Osteocyte (in vitro differentiated cells): ENCODE results near the gene OBP2A. TPM values are rescaled to one million over a fixed set of nuclear protein-coding genes. Genes with fewer than 3 reads are reported as not detected.

ENCODE experiments used
- DNase-seq: peaks from one replicate; pipeline ENCODE4 v3.0.0; 2021; ENCODE audit warnings: mixed read lengths; ENCODE audit not compliant: unreplicated experiment; ENCODE audit errors: extremely low spot score
- H3K27ac Mint-ChIP-seq: one replicate; pipeline ENCODE4 v1.8.0; 2021; ENCODE audit warnings: mild to moderate bottlenecking, mixed read lengths; ENCODE audit not compliant: unreplicated experiment
- H3K27me3 Mint-ChIP-seq: one replicate; pipeline ENCODE4 v1.8.0; 2021; ENCODE audit warnings: mixed read lengths; ENCODE audit not compliant: unreplicated experiment
- H3K36me3 Mint-ChIP-seq: one replicate; pipeline ENCODE4 v1.8.0; 2021; ENCODE audit warnings: mixed read lengths; ENCODE audit not compliant: unreplicated experiment
- H3K4me1 Mint-ChIP-seq: one replicate; pipeline ENCODE4 v1.8.0; 2021; ENCODE audit warnings: mixed read lengths; ENCODE audit not compliant: unreplicated experiment
- H3K4me3 Mint-ChIP-seq: one replicate; pipeline ENCODE4 v1.8.0; 2021; ENCODE audit warnings: mild to moderate bottlenecking, moderate library complexity, mixed read lengths; ENCODE audit not compliant: unreplicated experiment
- H3K9me3 Mint-ChIP-seq: one replicate; pipeline ENCODE4 v1.8.0; 2021; ENCODE audit warnings: mixed read lengths; ENCODE audit not compliant: unreplicated experiment
- CTCF ChIP-seq: fragments of 200-600 bp; sonication (generic); IDR thresholded peaks from 2 replicates; pipeline ENCODE4 v1.5.0; 2021; ENCODE audit warnings: antibody characterized with exemption, mild to moderate bottlenecking, moderate library complexity
- total RNA-seq: library from RNA; stranded (reverse); gene quantifications from 2 replicates; pipeline ENCODE4 v1.2.1, GENCODE V29; 2021

OBP2A gene
- total RNA-seq, 1 donor from 2014 or later = not detected

- H3K9me3 Mint-ChIP-seq = peaks cover 3% of the 10 kb centered on the region
- no peaks in the 10 kb centered on the region for H3K36me3 Mint-ChIP-seq
- H3K4me3 Mint-ChIP-seq = no peak overlapping the region
- no peaks in the 10 kb centered on the region for H3K4me1 Mint-ChIP-seq
- no peak for DNase-seq
- no peak for TF ChIP-seq CTCF
- peaks cover 2% of the 10 kb centered on the region for H3K27me3 Mint-ChIP-seq
- no peak overlapping the region for H3K27ac Mint-ChIP-seq
These were observed 34.1 kb downstream of the OBP2A start for GRCh38 chr9:135579889-135580660.

- H3K4me1 Mint-ChIP-seq = no peaks in the 10 kb centered on the region
- H3K27ac Mint-ChIP-seq = no peak overlapping the region
These were observed 34.9 kb downstream of the OBP2A start for GRCh38 chr9:135580664-135581380.

DNA sequence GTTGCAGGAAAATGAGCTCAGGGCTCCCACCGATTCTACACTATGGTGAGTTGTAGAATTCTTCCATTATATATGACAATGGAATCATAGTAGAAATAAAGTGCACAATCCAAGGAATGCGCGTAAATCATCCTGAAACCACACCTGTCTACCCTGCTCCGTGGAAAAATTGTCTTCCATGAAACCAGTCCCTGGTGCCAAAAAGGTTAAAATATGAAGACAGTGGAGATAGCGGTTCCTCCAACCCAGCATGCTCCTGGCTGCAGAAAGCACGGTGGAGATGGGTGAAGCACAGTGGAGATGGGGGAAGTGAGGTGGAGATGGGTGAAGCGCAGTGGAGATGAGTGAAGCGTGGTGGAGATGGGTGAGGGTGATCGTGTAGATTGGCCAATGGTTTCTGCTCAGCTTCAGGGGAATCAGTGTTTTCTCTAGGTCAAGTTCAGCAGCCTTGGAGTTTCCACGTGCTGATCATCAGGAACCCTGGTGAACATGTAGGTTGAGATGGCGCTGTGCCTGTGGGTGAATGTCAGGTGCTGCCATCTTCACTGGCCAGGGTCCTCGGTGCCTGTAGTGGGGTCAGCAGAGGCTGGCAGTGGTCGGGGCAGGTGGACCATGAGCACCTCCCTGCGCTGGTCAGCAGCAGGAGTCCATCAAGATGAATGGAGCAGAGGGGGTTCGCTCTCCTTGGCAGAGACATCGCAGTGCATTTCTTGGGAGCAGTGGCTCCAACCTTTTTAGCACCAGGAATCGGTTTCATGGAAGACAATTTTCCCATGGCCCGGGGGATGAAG, 35.9 kb downstream of the OBP2A start:
- Mint-ChIP-seq H3K9me3 (peaks cover under 1% of the 10 kb centered on the region), H3K27me3 (peaks cover 2% of the 10 kb centered on the region), H3K4me3 (no peak overlapping the region), H3K27ac (no peak overlapping the region), H3K36me3 (no peaks in the 10 kb centered on the region), H3K4me1 (no peaks in the 10 kb centered on the region)
- no peak for TF ChIP-seq CTCF
- no peak for DNase-seq

More at GRCh38 chr9:135580664-135581380, 34.9 kb downstream of the OBP2A start:
- Mint-ChIP-seq H3K27me3 (peaks cover 2% of the 10 kb centered on the region), H3K4me3 (no peak overlapping the region), H3K9me3 (peaks cover 3% of the 10 kb centered on the region), H3K36me3 (no peaks in the 10 kb centered on the region)
- no peak for TF ChIP-seq CTCF
- no peak for DNase-seq

DNA sequence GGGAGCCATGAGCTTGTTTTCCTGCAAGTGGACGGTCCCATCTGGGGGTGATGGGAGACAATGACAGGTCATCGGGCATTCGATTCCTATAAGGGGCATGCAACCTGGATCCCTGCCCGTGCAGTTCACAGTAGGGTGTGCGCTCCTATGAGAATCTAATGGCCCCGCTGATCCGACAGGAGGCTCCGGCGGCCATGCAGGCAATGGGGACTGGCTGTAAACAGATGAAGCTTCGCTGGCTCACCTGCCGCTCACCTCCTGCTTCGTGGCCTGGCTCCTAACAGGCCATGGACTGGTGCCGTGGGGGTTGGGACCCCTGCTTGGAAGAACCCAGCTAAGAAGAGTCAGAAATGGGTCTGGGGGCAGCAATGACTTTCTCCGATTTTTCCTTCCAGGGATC, 36.6 kb downstream of the OBP2A start:
- Mint-ChIP-seq H3K4me1 (no peaks in the 10 kb centered on the region), H3K27me3 (peaks cover 2% of the 10 kb centered on the region), H3K27ac (no peak overlapping the region), H3K36me3 (no peaks in the 10 kb centered on the region), H3K4me3 (no peak overlapping the region), H3K9me3 (no peaks in the 10 kb centered on the region)
- TF ChIP-seq CTCF = no peak
- DNase-seq = peak; percentile 78
